Endothelial cell of umbilical vein (primary cell): Measurements from ENCODE around the gene NAA60. TPM values are rescaled to one million over a fixed set of nuclear protein-coding genes. Genes with fewer than 3 reads are reported as not detected.
A peak's percentile ranks its signal among the peaks of the same experiment; 100 is the strongest.

ENCODE experiments used
- BruUV-seq: library from RNA; stranded (reverse); fragments of 400-500 nt; replicated peaks from 2 replicates; lab custom pipeline; 2021; lab: Mats Ljungman, UMichigan
- CTCF ChIA-PET: fragments of 300-600, 350-600 bp; sonication (Branson Sonifier 250); formaldehyde crosslinking; loops from one replicate; lab custom pipeline; 2021; ENCODE audit warnings: antibody characterized with exemption, inconsistent platforms; lab: Charles Lee
- POLR2A ChIA-PET: fragments of 300-600, 350-600 bp; sonication (Branson Sonifier 250); formaldehyde crosslinking; loops from one replicate; lab custom pipeline; 2021; ENCODE audit warnings: antibody characterized with exemption, inconsistent platforms; lab: Charles Lee
- DNase-seq: peaks from one replicate; pipeline ENCODE4 v3.0.0-alpha.2; 2011; ENCODE audit warnings: low read depth, low spot score
- FAIRE-seq: peaks from 2 replicates; lab custom pipeline; 2011; peaks lifted over from hg19 to GRCh38; lab: Jason Lieb, UNC
- H2AFZ ChIP-seq: 2 replicates; pipeline ENCODE4 v1.6.0; 2012; ENCODE audit warnings: low read depth, low read length, control low read depth, inconsistent platforms
- H3K27ac ChIP-seq: 2 replicates; pipeline ENCODE4 v1.5.1; 2011; ENCODE audit warnings: low read depth, mild to moderate bottlenecking, control low read depth, low read length, moderate library complexity; ENCODE audit not compliant: insufficient read depth
- H3K27me3 ChIP-seq, 2 experiments: 2 replicates each; pipeline versions ENCODE4 v1.6.0 to v1.6.1; 2011; ENCODE audit warnings: low read length in 2 of 2, mixed read lengths in 1 of 2; ENCODE audit not compliant: control insufficient read depth in 2 of 2, insufficient read depth in 2 of 2
- H3K36me3 ChIP-seq, 2 experiments: 2 replicates in 1 of 2; 3 replicates in 1 of 2; pipeline ENCODE4 v1.5.1; 2011; ENCODE audit warnings: low read length in 2 of 2, mild to moderate bottlenecking in 1 of 2, moderate library complexity in 1 of 2; ENCODE audit not compliant: control insufficient read depth in 2 of 2, insufficient read depth in 2 of 2; ENCODE audit errors: extremely low read depth in 1 of 2
- H3K4me1 ChIP-seq: 3 replicates; pipeline ENCODE4 v1.5.1; 2011; ENCODE audit warnings: mild to moderate bottlenecking, low read length; ENCODE audit not compliant: control insufficient read depth, insufficient read depth; ENCODE audit errors: extremely low read depth
- H3K4me2 ChIP-seq: 2 replicates; pipeline ENCODE4 v1.6.1; 2011; ENCODE audit warnings: low read length, control low read depth, mixed read lengths; ENCODE audit not compliant: insufficient read depth
- H3K4me3 ChIP-seq, 3 experiments: fragments of 200-600 bp in 1 of 3; sonication (generic), shearing (Covaris generic) in 1 of 3; replicated peaks in 1 of 3; 2 replicates each; pipeline ENCODE4 v1.5.1; 2011 to 2016; ENCODE audit warnings: control low read depth in 3 of 3, low read length in 3 of 3, mild to moderate bottlenecking in 2 of 3, inconsistent platforms in 1 of 3, low read depth in 1 of 3, moderate library complexity in 1 of 3; ENCODE audit not compliant: insufficient read depth in 1 of 3
- H3K79me2 ChIP-seq: 2 replicates; pipeline ENCODE4 v1.6.0; 2012; ENCODE audit warnings: low read length, inconsistent platforms; ENCODE audit not compliant: control insufficient read depth, insufficient read depth
- H3K9ac ChIP-seq: replicated peaks from 2 replicates; pipeline ENCODE3; 2011; ENCODE audit warnings: low read length, control low read depth; ENCODE audit not compliant: insufficient read depth; ENCODE audit errors: extremely low read depth
- H3K9me1 ChIP-seq: replicated peaks from 3 replicates; pipeline ENCODE4 v1.6.0; 2011; ENCODE audit warnings: mild to moderate bottlenecking, low read length; ENCODE audit not compliant: control insufficient read depth, insufficient read depth; ENCODE audit errors: extremely low read depth
- H3K9me3 ChIP-seq: replicated peaks from 2 replicates; pipeline ENCODE4 v1.5.1; 2012; ENCODE audit warnings: low read length, inconsistent platforms; ENCODE audit not compliant: control insufficient read depth, insufficient read depth
- H4K20me1 ChIP-seq: replicated peaks from 2 replicates; pipeline ENCODE3; 2011; ENCODE audit warnings: mild to moderate bottlenecking, low read length; ENCODE audit not compliant: control insufficient read depth, insufficient read depth; ENCODE audit errors: extremely low read depth
- CTCF ChIP-seq, 2 donors: IDR thresholded peaks; 1 replicate in 1 of 2; 2 replicates in 1 of 2; pipeline ENCODE4 v1.5.1; 2011; ENCODE audit warnings: low read length in 2 of 2, mild to moderate bottlenecking in 2 of 2, moderate library complexity in 2 of 2, control low read depth in 1 of 2, inconsistent platforms in 1 of 2, low read depth in 1 of 2; ENCODE audit not compliant: insufficient read depth in 1 of 2; ENCODE audit errors: extremely low read depth in 1 of 2
- EZH2 ChIP-seq: IDR thresholded peaks from 2 replicates; pipeline ENCODE4 v1.6.1; 2012; ENCODE audit warnings: borderline replicate concordance, low read depth, mild to moderate bottlenecking, moderate library complexity, low read length, inconsistent platforms; ENCODE audit not compliant: severe bottlenecking
- FOS ChIP-seq: IDR thresholded peaks from 2 replicates; pipeline ENCODE4 v1.6.1; 2011; ENCODE audit warnings: mild to moderate bottlenecking, low read length, moderate library complexity, borderline replicate concordance; ENCODE audit not compliant: insufficient read depth
- GATA2 ChIP-seq: IDR thresholded peaks from 2 replicates; pipeline ENCODE4 v1.7.0; 2011; ENCODE audit warnings: low read depth, mild to moderate bottlenecking, moderate library complexity, mixed read lengths, low read length; ENCODE audit not compliant: insufficient read length, insufficient read depth
- JUN ChIP-seq: IDR thresholded peaks from 2 replicates; pipeline ENCODE4 v1.6.1; 2011; ENCODE audit warnings: borderline replicate concordance, low read depth; ENCODE audit not compliant: insufficient read length, insufficient read depth
- MYC ChIP-seq: IDR thresholded peaks from one replicate; pipeline ENCODE4 v1.6.1; 2011; ENCODE audit warnings: mild to moderate bottlenecking, low read depth, low read length
- POLR2A ChIP-seq: IDR thresholded peaks from 2 replicates; pipeline ENCODE4 v1.6.1; 2012; ENCODE audit warnings: low read depth, mild to moderate bottlenecking, control low read depth, low read length
- POLR2AphosphoS5 ChIP-seq: IDR thresholded peaks from 2 replicates; pipeline ENCODE4 v1.6.1; 2012; ENCODE audit warnings: low read depth, mild to moderate bottlenecking, control low read depth, low read length, moderate library complexity; ENCODE audit not compliant: insufficient read depth
- dilution Hi-C: fragments of 300-500 bp; cut with MboI; formaldehyde crosslinking; loops from one replicate; pipeline ENCODE4 v1.15.0; 2019; ENCODE audit warnings: low sequenced_read_pairs; ENCODE audit not compliant: extremely low pct_ligation_motif_present
- intact Hi-C: fragments of 100-400 bp; cut with micrococcal nuclease; formaldehyde crosslinking; loops from one replicate; pipeline ENCODE4 v1.10.0; 2022
- polyA plus RNA-seq, 4 experiments: library from polyadenylated mRNA; depleted of rRNA in 3 of 4; stranded (reverse) in 3 of 4; unstranded in 1 of 4; fragments of >200 nt; gene quantifications; 2 replicates each; pipeline versions ENCODE4 v1.2.1 to v1.2.3, GENCODE V29; 2011 to 2012; ENCODE audit warnings: missing spikeins in 1 of 4
- total RNA-seq: library from RNA; stranded (reverse); gene quantifications from 2 replicates; pipeline ENCODE4 v1.2.3, GENCODE V29; 2021
- TF ChIP-seq, protein P1 (sequence below): IDR thresholded peaks from 2 replicates; pipeline ENCODE4 v1.6.1; 2011; ENCODE audit not compliant: insufficient read depth, insufficient read length

The NAA60 gene
- total and polyA plus RNA-seq, 2 donors (not counting 3 experiments of a cell fraction or from before 2014, with no cell fraction given) = 22.1 to 42.9 TPM

GRCh38 chr16:3501783-3502400 is 58.4 kb downstream of the NAA60 start:
- Histone ChIP-seq H3K79me2 (peaks cover 4% of the 10 kb centered on the region), H3K9ac (peak overlapping the region; percentile 43), H3K36me3 (no peaks in the 10 kb centered on the region), H3K4me1 (peaks cover 5% of the 10 kb centered on the region), H3K9me1 (no peaks in the 10 kb centered on the region), H3K4me3 (peak overlapping the region in 2 of 3 experiments; percentile 61 to 88), H4K20me1 (no peaks in the 10 kb centered on the region), H3K27ac (no peak overlapping the region), H2AFZ (no peak overlapping the region), H3K27me3 (no peaks in the 10 kb centered on the region), H3K4me2 (peak overlapping the region; percentile 65), H3K9me3 (no peaks in the 10 kb centered on the region)
- DNase-seq (no peak), FAIRE-seq (no peak)
- TF ChIP-seq EZH2 = no peak
- no peak for TF ChIP-seq CTCF (IDR thresholded peaks at IDR 0.05; ENCODE audit: extremely low read depth in 1 of 2, insufficient read depth in 1 of 2, low read depth in 1 of 2, low read length in 2 of 2)
- no peak for TF ChIP-seq POLR2A
- no peak for TF ChIP-seq FOS
- no peak for TF ChIP-seq POLR2AphosphoS5
- no peak for TF ChIP-seq MYC
- TF ChIP-seq GATA2 = no peak
- TF ChIP-seq JUN = no peak
- TF ChIP-seq, protein P1, sequence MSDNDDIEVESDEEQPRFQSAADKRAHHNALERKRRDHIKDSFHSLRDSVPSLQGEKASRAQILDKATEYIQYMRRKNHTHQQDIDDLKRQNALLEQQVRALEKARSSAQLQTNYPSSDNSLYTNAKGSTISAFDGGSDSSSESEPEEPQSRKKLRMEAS = no peak
- CTCF ChIA-PET = interaction anchor here (0.7 to 1.7 kb wide), 6 partner anchors 17 to 372 kb away, joined by 3 to 12 read pairs (median 3); partner anchors contain the start of genes TIGD7 and ZNF75A
- POLR2A ChIA-PET = interaction anchor here (0.7 kb wide), 1 partner anchor 101 kb away, joined by 3 read pairs; the partner anchor contains the start of gene ZSCAN32
- intact Hi-C loops (loop anchor here (2.0 to 5.0 kb wide), 4 partner anchors 137 to 750 kb away; partner anchors contain the start of gene SRRM2), dilution Hi-C loops (no loop called here)
- BruUV-seq = no TSS peak
